Measurements from ENCODE around the gene ZNF775. TPM values are rescaled to one million over a fixed set of nuclear protein-coding genes. Genes with fewer than 3 reads are reported as not detected.
A peak's percentile ranks its signal among the peaks of the same experiment; 100 is the strongest.

Gene ZNF775
- total RNA-seq, 1 experiment from 2014 or later = 21.0 TPM

- DNase-seq (ENCODE audit: low spot score) = no peak
These were observed 18.4 kb downstream of the ZNF775 start for GRCh38 chr7:150397346-150398107.

GRCh38 chr7:150398108-150398964 is 19.2 kb downstream of the ZNF775 start:
- DNase-seq (ENCODE audit: low spot score) = no peak
- in situ Hi-C loops (cut with HindIII; ENCODE audit: low sequenced_read_pairs) = no loop called here

More at GRCh38 chr7:150397346-150398107, 18.4 kb downstream of the ZNF775 start:
- in situ Hi-C loops (cut with HindIII; ENCODE audit: low sequenced_read_pairs) = no loop called here

GRCh38 chr7:150398965-150399320 is 19.8 kb downstream of the ZNF775 start:
- no peak for DNase-seq (ENCODE audit: low spot score)
- in situ Hi-C loops (cut with HindIII; ENCODE audit: low sequenced_read_pairs) = no loop called here

DNA sequence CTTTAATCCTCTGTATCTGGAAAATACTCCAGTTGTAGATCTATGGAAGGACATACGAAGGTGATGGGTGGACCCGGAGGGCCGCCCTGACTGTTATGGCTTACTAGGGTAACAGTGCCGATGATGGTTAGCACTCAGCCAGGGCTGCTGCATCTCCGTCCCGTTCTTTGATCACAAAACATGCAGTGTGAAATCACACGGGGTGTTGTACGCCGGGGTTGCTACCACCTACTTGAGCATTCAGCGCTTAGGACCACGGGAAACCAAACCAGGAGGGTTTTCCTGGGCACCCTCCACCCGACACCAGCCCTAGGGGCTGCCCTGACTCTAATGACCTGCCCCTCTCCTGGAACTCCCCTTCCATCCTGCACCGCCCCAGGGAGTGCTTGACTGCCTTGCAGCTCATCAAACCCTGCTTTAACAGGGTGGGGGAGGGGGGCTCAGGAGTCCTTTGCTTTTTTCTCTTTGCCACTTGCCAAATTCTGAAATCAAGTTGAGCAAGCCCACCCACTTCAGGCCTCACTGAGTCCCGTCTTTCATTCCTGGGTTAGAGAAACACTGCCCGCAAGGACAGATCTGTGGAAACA is 20.4 kb downstream of the ZNF775 start:
- no peak for DNase-seq (ENCODE audit: low spot score)
- in situ Hi-C loops (cut with HindIII; ENCODE audit: low sequenced_read_pairs) = no loop called here

DNA sequence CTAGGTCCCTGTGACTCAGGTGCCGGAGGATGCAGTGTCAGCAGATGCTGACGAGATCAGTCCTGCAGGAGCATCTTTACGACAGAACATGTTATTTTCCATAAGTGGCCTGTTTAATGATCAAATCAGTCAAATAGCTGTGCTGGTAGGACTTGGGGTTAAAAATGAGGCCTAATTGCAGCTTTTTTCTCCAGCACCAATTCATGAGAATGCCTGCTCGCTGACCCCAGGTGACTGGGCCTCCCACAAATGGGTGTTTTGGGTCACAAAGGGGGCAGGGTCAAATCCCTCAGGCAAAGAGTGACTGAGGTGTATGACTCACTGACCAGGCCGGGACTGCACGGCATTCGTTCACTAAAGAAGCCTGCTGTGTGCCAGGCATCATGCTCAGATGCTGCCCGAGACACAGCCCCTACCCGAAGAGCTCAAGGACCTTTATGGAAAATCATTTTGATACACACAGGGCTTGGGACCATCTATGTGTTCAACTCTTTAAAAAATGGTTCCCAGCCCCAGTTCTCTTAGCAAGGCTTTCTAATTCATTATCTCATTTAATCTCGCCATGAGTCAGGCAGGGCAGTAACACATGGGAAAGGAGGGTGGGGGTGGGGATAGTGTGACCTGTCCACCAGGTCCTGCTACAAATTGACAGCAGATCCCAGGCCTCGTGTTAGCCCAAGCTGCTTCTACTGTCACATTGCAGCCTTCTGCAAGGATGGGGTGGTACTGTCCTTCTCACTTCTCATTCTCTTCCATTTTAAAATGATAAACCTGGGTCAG is 21.1 kb downstream of the ZNF775 start:
- no peak for DNase-seq (ENCODE audit: low spot score)
- in situ Hi-C loops (cut with HindIII; ENCODE audit: low sequenced_read_pairs) = no loop called here

- in situ Hi-C loops (cut with HindIII; ENCODE audit: low sequenced_read_pairs) = no loop called here
- DNase-seq (ENCODE audit: low spot score) = no peak
These were observed 21.8 kb downstream of the ZNF775 start for GRCh38 chr7:150400788-150401423.

GRCh38 chr7:150401424-150401790 is 22.3 kb downstream of the ZNF775 start:
- no peak for DNase-seq (ENCODE audit: low spot score)
- in situ Hi-C loops (cut with HindIII; ENCODE audit: low sequenced_read_pairs) = no loop called here

DNA sequence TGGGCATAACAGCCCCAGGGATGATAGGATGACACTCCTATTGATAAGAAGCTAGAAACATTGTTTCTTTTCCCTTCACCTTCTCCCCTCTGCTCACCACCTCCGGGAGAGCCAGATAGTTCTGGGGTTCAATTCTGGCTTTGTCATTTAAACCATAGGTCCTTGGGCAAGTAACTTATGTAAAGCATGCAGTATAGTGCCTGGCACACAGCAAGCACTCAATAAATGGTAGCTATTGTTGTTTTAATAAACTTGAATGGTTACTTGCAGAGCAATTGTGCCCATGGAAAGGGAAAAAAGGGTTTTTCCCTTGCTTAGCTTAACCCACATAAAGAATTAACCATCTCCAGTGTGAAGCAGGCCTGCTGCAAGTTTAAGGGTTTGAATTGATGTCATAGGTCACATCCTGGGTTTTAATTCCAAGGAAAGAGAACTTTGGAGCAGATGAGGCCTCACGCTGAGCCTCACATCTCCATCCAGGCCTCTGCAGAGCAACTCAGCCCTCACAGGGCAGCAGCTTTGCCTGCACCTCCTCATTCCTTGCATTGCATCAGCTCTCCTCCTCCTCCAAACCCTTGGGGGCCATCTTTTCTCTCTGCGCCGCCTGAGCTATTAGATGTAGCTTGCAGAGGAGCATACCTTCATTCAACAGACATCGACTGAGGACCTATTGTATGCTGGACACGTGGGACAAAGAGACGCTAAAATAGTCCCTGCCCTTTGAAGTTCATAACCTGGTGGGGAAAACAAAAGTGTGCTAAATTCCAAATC is 22.9 kb downstream of the ZNF775 start:
- no peak for DNase-seq (ENCODE audit: low spot score)
- in situ Hi-C loops (cut with HindIII; ENCODE audit: low sequenced_read_pairs) = no loop called here

DNA sequence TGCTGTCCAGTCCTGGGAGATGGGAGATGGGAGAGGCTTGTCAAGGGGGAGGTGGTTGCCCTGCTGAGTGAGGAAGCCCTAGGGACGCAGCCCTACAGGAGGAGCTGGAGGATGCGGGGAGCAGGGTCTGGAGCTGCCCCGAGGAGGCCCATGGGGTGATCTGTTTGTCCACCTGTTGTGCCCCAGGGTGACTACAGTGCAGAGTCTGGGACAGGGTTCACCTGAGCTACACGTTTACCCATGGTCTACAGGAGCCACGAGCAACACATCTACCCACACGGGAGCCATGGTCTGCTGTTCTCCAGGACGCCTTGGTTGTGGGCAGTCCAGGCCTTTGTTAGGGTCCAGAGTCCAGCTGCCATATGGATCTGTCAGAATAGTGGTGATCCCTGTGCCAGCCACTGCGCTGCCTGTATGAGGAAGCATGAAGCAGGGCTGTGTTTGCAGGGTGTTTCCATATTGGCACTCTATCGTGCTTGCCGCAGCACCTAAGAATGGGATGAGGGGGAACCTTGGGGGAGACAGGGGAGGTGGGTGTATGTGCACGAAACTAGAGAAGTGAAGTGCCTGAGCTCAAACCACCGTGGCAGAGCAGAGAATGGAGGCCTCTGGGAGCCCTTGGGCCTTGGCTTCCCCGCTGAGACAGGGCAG is 23.7 kb downstream of the ZNF775 start:
- DNase-seq (ENCODE audit: low spot score) = no peak
- in situ Hi-C loops (cut with HindIII; ENCODE audit: low sequenced_read_pairs) = no loop called here

DNA sequence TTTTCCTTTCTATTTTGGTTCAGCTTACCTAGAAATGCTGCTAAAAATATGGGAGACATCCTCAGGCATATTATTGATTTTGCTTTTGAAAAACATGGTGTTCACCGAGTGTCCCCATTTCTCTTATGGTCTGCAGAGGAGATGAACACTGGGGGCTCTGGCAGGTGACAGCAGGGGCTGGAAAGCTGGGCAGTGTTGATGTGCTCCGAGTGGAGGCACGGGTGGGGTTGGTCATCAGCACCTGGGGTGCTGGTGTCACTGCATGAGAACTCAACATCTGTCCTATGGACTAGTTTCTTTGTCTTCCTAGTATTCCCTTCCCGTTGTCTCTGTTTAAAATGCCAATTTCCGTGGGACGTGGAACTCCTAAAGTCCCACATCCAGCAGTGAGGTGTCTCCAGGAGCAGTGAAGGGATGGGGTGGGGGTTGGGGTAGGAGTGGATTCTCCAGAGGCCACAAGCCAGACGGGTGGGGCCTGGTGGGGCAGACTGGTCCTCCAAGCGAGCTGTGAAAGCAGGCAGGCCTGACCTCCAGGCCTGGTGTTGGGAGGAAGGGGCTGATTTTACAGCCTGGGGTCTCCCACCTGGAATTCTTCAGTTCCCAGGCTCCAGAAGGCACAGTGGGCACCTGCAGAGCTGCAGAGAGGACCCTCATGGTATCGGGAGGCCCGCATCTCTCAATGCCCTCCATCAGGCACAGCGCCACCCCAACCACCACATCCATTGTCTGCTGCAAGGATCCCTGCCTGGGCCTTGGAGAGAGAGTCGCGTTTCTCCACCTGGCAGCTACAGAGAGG is 24.4 kb downstream of the ZNF775 start:
- in situ Hi-C loops (cut with HindIII; ENCODE audit: low sequenced_read_pairs) = no loop called here
- no peak for DNase-seq (ENCODE audit: low spot score)

DNA sequence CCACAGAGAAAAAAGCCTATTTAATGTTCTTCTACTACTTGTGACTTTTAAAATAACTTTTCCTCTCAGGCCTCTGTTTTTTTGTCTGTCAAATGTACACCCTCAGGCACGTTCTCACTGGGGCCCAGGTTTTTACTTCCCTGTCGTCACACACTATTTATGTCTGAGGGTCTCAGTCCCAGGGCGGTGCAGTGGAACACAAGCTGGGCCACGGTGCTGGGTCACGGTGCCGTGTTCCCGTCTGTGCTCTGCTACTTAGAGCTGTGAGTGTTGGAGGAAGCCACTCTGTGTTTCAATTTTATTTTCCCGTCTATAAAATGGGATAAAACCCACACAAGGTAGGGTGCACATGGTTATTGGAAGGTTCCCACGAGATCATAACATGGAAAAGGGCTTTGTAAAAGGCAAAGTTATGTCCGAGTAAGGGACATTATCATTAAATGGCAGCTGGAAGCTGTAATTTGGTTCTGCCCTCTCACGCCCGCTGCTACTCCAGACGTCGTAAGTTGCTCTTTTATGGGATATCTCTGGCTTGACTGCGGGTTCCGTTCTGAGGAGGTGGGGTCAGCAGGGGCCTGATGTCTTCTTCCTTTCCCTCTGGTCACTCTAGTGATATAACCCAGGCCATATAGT is 25.2 kb downstream of the ZNF775 start:
- in situ Hi-C loops (cut with HindIII; ENCODE audit: low sequenced_read_pairs) = no loop called here
- DNase-seq (ENCODE audit: low spot score) = no peak

GRCh38 chr7:150404805-150405583 is 25.9 kb downstream of the ZNF775 start:
- in situ Hi-C loops (cut with HindIII; ENCODE audit: low sequenced_read_pairs) = no loop called here
- peak; percentile 86 for DNase-seq (ENCODE audit: low spot score)

- DNase-seq (ENCODE audit: low spot score) = no peak
- in situ Hi-C loops (cut with HindIII; ENCODE audit: low sequenced_read_pairs) = no loop called here
These were observed 26.6 kb downstream of the ZNF775 start for GRCh38 chr7:150405584-150406311.

DNA sequence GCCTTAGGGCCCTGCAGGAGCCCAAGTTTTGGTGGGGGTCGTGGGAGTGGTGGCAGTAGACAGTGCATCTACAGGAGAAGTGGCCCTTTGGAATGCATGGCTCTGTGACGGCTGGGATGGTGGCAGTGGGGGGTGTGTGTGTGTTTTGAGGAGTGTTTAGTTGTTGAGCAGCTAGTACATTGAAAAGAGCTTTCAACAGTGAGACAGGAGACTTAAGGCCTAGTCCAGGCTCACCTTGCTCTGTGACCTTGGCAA is 27.1 kb downstream of the ZNF775 start:
- peak; percentile 38 for DNase-seq (ENCODE audit: low spot score)
- in situ Hi-C loops (cut with HindIII; ENCODE audit: low sequenced_read_pairs) = no loop called here

DNA sequence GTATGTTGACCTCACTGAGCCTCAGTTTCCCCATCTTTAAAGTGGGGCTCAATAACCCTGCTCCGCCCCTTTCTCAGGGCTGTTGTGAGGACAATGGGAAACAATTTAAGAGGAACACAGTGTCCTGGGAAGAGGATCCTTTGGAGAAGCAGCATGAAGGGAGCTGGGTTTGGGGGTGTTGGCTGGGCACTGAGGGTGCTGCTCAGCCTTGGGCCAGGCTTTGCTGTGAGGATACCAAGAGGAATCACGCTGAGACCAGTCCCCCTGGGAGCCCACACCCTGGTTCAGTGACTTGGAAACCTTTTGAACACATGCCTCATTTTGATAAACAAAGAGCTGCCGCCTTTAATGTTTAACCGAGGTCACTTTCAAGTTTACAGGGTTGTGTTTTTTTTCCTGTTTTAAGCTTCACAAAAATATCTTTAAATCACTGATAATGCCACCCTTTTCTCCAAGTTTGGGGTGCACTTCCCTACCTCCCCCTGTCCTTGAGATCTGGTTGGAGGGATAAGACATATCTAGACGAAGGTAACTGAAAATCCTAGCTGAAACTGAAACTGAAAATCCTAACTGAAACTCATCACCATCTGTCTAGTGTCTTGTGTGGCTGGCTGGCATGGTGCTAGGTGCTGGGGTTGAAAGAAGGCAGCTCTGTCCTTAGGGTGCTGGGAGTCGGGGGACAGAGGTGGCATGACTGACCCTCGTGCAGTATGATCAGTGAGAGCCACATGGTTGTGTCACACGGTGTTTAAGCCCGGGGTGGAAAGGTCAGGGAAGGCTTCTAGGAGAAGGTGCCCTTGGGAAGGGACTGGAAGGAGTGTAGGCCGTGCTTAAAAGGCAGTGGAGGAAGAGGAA is 27.7 kb downstream of the ZNF775 start:
- no peak for DNase-seq (ENCODE audit: low spot score)
- in situ Hi-C loops (cut with HindIII; ENCODE audit: low sequenced_read_pairs) = no loop called here

All from G401 (cell line).